Activated CD8-positive, alpha-beta T cell treated with anti-CD3 and anti-CD28 coated beads for 36 hours (primary cell): Measurements from ENCODE around the gene IFNLR1. TPM values are rescaled to one million over a fixed set of nuclear protein-coding genes. Genes with fewer than 3 reads are reported as not detected.

ENCODE experiments used
- ATAC-seq: fragments of 200-7000 bp; cut with Tn5 transposase; one replicate; pipeline ENCODE4 v1.10.0; 2021; ENCODE audit warnings: mild to moderate bottlenecking, moderate library complexity
- CTCF ChIA-PET: fragments of 350-600 bp; sonication (Branson Sonifier 250); formaldehyde crosslinking; loops from one replicate; lab custom pipeline; 2021; ENCODE audit warnings: antibody characterized with exemption; lab: Charles Lee
- POLR2A ChIA-PET: fragments of 350-600 bp; sonication (Branson Sonifier 250); formaldehyde crosslinking; loops from one replicate; lab custom pipeline; 2021; ENCODE audit warnings: antibody characterized with exemption; lab: Charles Lee
- DNase-seq: peaks from one replicate; pipeline ENCODE4 v3.0.0-alpha.2; 2020
- H3K27ac Mint-ChIP-seq: one replicate; pipeline ENCODE4 v1.8.0; 2021; ENCODE audit warnings: mild to moderate bottlenecking, mixed read lengths
- H3K27me3 Mint-ChIP-seq: one replicate; pipeline ENCODE4 v1.8.0; 2021; ENCODE audit warnings: mixed read lengths
- H3K36me3 Mint-ChIP-seq: one replicate; pipeline ENCODE4 v1.8.0; 2021; ENCODE audit warnings: low read depth, mixed read lengths
- H3K4me1 Mint-ChIP-seq: one replicate; pipeline ENCODE4 v1.8.0; 2021; ENCODE audit warnings: low read depth, mixed read lengths
- H3K4me3 Mint-ChIP-seq: one replicate; pipeline ENCODE4 v1.8.0; 2021; ENCODE audit warnings: mild to moderate bottlenecking, moderate library complexity, mixed read lengths
- H3K9me3 Mint-ChIP-seq: one replicate; pipeline ENCODE4 v1.8.0; 2021; ENCODE audit warnings: mixed read lengths
- intact Hi-C: fragments of 100-400 bp; cut with micrococcal nuclease; formaldehyde crosslinking; loops from one replicate; pipeline ENCODE4 v1.10.0; 2022
- total RNA-seq, 2 experiments: library from RNA; stranded (reverse); gene quantifications; one replicate each; pipeline ENCODE4 v1.2.3, GENCODE V29; 2021
- TF ChIP-seq, protein P1 (sequence below): fragments of 200-600 bp; IDR thresholded peaks from one replicate; pipeline ENCODE4 v1.8.0; 2022; ENCODE audit warnings: antibody characterized with exemption, mild to moderate bottlenecking

IFNLR1 gene
- total RNA-seq, 2 experiments from 2014 or later: 4.8 to 6.4 TPM

DNA sequence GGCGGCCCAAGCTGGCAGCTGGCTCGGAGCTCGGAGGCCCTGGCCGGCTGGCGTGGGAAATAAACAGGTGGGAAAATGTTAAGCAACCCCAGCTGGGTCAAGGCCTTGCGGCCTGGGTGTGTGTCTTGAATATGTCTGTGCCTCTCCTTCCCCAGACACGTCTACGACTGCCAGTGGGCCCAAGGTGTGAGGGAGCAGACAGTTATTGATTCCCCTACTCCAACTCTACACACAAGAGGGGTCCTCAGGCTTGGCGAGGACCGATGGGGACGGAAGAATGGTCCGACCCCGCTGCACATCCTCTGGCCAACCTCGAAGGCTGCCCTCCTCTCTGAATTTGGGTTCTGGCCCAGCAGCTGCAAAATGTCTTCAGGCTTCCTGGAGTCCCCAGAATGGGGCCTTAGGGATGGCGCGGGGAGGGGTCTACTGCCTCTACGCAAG, 46.3 kb downstream of the IFNLR1 start:
- no peak for ATAC-seq
- ChIA-PET CTCF (interaction anchor here (5.7 kb wide), 1 partner anchor 9 kb away, joined by 27 read pairs; no protein-coding TSS in a partner anchor), POLR2A (no interaction called here)
- intact Hi-C loops: no loop called here
- H3K27ac Mint-ChIP-seq: no peak overlapping the region
- H3K9me3 Mint-ChIP-seq: no peaks in the 10 kb centered on the region
- no peak overlapping the region for H3K4me3 Mint-ChIP-seq
- H3K4me1 Mint-ChIP-seq: peaks cover 3% of the 10 kb centered on the region
- no peaks in the 10 kb centered on the region for H3K36me3 Mint-ChIP-seq
- DNase-seq: no peak
- TF ChIP-seq, protein P1, sequence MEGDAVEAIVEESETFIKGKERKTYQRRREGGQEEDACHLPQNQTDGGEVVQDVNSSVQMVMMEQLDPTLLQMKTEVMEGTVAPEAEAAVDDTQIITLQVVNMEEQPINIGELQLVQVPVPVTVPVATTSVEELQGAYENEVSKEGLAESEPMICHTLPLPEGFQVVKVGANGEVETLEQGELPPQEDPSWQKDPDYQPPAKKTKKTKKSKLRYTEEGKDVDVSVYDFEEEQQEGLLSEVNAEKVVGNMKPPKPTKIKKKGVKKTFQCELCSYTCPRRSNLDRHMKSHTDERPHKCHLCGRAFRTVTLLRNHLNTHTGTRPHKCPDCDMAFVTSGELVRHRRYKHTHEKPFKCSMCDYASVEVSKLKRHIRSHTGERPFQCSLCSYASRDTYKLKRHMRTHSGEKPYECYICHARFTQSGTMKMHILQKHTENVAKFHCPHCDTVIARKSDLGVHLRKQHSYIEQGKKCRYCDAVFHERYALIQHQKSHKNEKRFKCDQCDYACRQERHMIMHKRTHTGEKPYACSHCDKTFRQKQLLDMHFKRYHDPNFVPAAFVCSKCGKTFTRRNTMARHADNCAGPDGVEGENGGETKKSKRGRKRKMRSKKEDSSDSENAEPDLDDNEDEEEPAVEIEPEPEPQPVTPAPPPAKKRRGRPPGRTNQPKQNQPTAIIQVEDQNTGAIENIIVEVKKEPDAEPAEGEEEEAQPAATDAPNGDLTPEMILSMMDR: no peak
- H3K27me3 Mint-ChIP-seq: peaks cover 7% of the 10 kb centered on the region

DNA sequence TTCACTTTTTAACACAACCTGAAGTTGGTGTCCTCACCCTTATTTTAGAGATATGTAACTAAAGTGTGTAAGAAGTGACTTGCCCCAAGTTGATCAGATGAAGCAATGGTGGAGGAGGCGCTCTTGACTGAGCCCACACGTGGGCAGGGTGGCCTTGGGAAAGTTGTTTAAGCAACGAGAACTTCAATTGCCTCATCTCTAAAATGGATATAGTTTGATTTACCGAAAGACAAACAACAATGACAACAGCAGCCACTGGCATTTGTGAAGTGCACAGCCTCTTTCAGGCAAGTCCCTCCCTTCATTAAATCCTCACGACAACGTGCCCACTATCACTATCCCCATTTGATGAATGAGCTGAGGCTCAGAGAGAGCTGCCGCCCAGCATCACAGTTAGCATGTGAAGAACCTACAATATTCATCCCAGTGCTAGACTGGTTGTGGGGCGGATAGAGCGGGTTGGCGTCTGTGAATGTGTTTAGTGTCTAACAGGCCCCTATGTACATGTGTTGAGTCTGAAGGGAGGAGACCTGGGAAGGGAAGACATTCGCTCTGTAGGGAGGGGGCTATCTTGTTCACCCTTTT, 47.2 kb downstream of the IFNLR1 start:
- ChIA-PET POLR2A (no interaction called here), CTCF (interaction anchor here (5.7 kb wide), 1 partner anchor 10 kb away, joined by 27 read pairs; no protein-coding TSS in a partner anchor)
- intact Hi-C loops: no loop called here
- TF ChIP-seq, protein P1: no peak
- DNase-seq (no peak), ATAC-seq (no peak)
- no peaks in the 10 kb centered on the region for H3K36me3 Mint-ChIP-seq
- no peak overlapping the region for H3K27ac Mint-ChIP-seq
- peaks cover 2% of the 10 kb centered on the region for H3K9me3 Mint-ChIP-seq
- H3K4me1 Mint-ChIP-seq: peaks cover 3% of the 10 kb centered on the region
- H3K27me3 Mint-ChIP-seq: peaks cover 7% of the 10 kb centered on the region
- no peak overlapping the region for H3K4me3 Mint-ChIP-seq

DNA sequence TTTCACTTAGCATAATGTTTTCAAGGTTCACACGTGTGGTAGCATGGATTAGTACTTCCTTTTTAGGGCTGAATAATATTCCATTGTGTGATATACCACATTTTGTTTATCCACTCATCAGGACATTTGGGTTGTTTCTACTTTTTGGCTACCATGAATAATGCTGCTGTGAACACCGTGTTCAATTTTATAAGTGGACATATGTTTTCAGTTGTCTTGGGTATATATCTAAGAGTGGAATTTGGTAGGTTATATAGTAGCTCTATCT, 47.9 kb downstream of the IFNLR1 start:
- Mint-ChIP-seq H3K4me1 (peaks cover 3% of the 10 kb centered on the region), H3K27ac (no peak overlapping the region), H3K27me3 (peaks cover 4% of the 10 kb centered on the region), H3K4me3 (no peak overlapping the region), H3K36me3 (no peaks in the 10 kb centered on the region), H3K9me3 (peaks cover 2% of the 10 kb centered on the region)
- intact Hi-C loops: no loop called here
- DNase-seq (no peak), ATAC-seq (no peak)
- ChIA-PET POLR2A (no interaction called here), CTCF (interaction anchor here (5.7 kb wide), 1 partner anchor 11 kb away, joined by 27 read pairs; no protein-coding TSS in a partner anchor)
- TF ChIP-seq, protein P1: no peak

DNA sequence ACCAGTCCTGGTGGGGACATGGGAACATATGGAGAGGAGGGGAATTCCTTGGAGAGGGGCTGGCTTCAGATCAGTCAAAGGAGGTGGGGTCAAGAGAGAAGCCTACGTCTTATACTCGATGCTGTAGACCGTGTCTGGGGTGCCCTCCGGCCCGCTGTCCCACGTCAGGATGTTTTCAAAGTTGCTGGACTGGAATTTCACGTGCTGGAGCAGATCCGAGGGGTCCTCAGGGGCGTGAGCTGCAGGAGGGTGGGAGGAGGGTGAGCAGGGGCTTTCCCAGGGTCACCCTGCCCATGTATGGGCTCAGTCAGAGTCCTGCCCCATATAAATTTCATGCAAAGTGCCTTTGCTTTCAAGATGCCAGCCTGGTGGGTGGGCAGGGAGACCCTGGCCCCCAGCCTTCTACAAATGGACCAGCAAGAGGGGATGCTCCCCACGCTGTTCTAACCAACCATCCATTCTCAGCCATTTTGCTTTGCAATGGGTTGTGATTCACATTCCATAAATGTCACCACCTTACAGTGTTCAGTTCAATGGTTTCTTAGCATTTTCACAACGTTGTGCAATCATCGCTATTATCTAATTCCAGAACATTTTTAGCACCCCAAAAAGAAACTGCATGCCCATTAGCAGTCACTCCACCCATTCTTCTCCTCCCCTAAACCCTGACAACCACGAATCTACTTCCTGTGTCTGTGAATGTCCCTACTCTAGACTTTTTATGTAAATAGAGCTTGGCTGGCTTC, 48.4 kb downstream of the IFNLR1 start:
- ChIA-PET POLR2A (no interaction called here), CTCF (interaction anchor here (5.7 kb wide), 1 partner anchor 12 kb away, joined by 27 read pairs; no protein-coding TSS in a partner anchor)
- H3K9me3 Mint-ChIP-seq: peaks cover 2% of the 10 kb centered on the region
- peaks cover 4% of the 10 kb centered on the region for H3K27me3 Mint-ChIP-seq
- peaks cover 3% of the 10 kb centered on the region for H3K4me1 Mint-ChIP-seq
- DNase-seq: no peak
- TF ChIP-seq, protein P1: no peak
- H3K4me3 Mint-ChIP-seq: no peak overlapping the region
- no peak for ATAC-seq
- no peak overlapping the region for H3K27ac Mint-ChIP-seq
- intact Hi-C loops: no loop called here
- H3K36me3 Mint-ChIP-seq: no peaks in the 10 kb centered on the region

DNA sequence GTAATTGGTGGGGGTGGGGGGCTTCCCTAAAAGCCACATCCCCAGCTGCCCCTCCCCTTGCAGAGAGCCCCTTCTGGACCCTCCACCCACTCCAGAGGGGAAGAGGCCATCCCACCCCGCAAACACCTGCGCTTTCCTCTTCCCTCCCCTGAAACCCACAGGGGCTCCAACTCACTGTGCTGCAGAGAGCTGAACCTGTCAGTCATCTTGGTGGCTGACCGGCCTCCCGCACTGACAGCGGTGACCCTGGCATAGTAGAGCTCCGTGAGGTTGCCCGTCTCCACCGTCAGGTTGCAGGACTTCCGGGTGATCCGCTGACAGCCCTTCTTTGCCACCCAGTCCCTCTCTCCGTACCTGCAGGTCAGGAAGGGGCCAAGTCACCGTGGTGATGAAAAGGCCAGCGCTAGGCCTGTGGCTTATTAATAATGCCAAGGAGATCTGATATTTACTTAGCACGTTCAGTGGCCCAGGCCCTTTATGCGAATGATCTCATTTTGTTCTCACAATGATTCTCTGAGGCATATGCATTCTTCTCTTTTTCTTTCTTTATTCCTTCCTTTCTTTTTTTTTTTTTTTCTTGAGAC, 50.0 kb downstream of the IFNLR1 start:
- H3K27me3 Mint-ChIP-seq: peaks cover 6% of the 10 kb centered on the region
- no peak overlapping the region for H3K4me3 Mint-ChIP-seq
- TF ChIP-seq, protein P1: no peak
- H3K4me1 Mint-ChIP-seq: peaks cover 3% of the 10 kb centered on the region
- peaks cover 2% of the 10 kb centered on the region for H3K9me3 Mint-ChIP-seq
- CTCF ChIA-PET: interaction anchor here (1.7 kb wide), 1 partner anchor 14 kb away, joined by 8 read pairs; no protein-coding TSS in a partner anchor
- ATAC-seq (no peak), DNase-seq (no peak)
- H3K27ac Mint-ChIP-seq: no peak overlapping the region
- POLR2A ChIA-PET: no interaction called here
- intact Hi-C loops: no loop called here
- no peaks in the 10 kb centered on the region for H3K36me3 Mint-ChIP-seq
